ENCODE results near the gene CYB561D2. TPM values are rescaled to one million over a fixed set of nuclear protein-coding genes. Genes with fewer than 3 reads are reported as not detected.

CYB561D2 gene
- total and polyA plus RNA-seq, 9 of the 15 experiments (the other 6 are each of a cell fraction or from before 2014, with no cell fraction given), result 4.2 to 16.6 (median 9.4) TPM

DNA sequence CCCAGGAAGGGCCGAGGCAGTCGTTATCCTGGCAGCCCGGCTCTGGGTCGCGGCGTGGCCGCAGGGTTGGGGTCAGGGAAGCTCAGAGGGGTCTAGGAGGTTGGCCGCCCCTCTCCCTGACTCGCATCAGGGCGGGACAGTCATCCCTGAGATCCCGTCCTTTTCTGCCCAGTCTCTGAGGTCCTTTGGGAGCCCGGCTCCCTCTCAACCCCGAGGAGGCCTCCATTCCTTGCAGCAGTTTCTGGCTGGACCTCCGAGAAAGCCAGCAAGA, 28.6 kb upstream of the CYB561D2 start (continued):
- TF ChIP-seq, protein P1, sequence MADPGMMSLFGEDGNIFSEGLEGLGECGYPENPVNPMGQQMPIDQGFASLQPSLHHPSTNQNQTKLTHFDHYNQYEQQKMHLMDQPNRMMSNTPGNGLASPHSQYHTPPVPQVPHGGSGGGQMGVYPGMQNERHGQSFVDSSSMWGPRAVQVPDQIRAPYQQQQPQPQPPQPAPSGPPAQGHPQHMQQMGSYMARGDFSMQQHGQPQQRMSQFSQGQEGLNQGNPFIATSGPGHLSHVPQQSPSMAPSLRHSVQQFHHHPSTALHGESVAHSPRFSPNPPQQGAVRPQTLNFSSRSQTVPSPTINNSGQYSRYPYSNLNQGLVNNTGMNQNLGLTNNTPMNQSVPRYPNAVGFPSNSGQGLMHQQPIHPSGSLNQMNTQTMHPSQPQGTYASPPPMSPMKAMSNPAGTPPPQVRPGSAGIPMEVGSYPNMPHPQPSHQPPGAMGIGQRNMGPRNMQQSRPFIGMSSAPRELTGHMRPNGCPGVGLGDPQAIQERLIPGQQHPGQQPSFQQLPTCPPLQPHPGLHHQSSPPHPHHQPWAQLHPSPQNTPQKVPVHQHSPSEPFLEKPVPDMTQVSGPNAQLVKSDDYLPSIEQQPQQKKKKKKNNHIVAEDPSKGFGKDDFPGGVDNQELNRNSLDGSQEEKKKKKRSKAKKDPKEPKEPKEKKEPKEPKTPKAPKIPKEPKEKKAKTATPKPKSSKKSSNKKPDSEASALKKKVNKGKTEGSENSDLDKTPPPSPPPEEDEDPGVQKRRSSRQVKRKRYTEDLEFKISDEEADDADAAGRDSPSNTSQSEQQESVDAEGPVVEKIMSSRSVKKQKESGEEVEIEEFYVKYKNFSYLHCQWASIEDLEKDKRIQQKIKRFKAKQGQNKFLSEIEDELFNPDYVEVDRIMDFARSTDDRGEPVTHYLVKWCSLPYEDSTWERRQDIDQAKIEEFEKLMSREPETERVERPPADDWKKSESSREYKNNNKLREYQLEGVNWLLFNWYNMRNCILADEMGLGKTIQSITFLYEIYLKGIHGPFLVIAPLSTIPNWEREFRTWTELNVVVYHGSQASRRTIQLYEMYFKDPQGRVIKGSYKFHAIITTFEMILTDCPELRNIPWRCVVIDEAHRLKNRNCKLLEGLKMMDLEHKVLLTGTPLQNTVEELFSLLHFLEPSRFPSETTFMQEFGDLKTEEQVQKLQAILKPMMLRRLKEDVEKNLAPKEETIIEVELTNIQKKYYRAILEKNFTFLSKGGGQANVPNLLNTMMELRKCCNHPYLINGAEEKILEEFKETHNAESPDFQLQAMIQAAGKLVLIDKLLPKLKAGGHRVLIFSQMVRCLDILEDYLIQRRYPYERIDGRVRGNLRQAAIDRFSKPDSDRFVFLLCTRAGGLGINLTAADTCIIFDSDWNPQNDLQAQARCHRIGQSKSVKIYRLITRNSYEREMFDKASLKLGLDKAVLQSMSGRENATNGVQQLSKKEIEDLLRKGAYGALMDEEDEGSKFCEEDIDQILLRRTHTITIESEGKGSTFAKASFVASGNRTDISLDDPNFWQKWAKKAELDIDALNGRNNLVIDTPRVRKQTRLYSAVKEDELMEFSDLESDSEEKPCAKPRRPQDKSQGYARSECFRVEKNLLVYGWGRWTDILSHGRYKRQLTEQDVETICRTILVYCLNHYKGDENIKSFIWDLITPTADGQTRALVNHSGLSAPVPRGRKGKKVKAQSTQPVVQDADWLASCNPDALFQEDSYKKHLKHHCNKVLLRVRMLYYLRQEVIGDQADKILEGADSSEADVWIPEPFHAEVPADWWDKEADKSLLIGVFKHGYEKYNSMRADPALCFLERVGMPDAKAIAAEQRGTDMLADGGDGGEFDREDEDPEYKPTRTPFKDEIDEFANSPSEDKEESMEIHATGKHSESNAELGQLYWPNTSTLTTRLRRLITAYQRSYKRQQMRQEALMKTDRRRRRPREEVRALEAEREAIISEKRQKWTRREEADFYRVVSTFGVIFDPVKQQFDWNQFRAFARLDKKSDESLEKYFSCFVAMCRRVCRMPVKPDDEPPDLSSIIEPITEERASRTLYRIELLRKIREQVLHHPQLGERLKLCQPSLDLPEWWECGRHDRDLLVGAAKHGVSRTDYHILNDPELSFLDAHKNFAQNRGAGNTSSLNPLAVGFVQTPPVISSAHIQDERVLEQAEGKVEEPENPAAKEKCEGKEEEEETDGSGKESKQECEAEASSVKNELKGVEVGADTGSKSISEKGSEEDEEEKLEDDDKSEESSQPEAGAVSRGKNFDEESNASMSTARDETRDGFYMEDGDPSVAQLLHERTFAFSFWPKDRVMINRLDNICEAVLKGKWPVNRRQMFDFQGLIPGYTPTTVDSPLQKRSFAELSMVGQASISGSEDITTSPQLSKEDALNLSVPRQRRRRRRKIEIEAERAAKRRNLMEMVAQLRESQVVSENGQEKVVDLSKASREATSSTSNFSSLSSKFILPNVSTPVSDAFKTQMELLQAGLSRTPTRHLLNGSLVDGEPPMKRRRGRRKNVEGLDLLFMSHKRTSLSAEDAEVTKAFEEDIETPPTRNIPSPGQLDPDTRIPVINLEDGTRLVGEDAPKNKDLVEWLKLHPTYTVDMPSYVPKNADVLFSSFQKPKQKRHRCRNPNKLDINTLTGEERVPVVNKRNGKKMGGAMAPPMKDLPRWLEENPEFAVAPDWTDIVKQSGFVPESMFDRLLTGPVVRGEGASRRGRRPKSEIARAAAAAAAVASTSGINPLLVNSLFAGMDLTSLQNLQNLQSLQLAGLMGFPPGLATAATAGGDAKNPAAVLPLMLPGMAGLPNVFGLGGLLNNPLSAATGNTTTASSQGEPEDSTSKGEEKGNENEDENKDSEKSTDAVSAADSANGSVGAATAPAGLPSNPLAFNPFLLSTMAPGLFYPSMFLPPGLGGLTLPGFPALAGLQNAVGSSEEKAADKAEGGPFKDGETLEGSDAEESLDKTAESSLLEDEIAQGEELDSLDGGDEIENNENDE (IDR thresholded peaks at IDR 0.05; ENCODE audit: low read depth, low read length), result no peak
